Natural killer cell (primary cell): Measurements from ENCODE around the gene THSD7B. TPM values are rescaled to one million over a fixed set of nuclear protein-coding genes. Genes with fewer than 3 reads are reported as not detected.

Experiments
- ATAC-seq, 3 donors: fragments of 150-1000 bp in 2 of 3; fragments of 200-7000 bp in 1 of 3; cut with Tn5 transposase; 1 replicate in 1 of 3; 2 replicates in 2 of 3; pipeline ENCODE4 v1.10.0; 2021; ENCODE audit warnings: mild to moderate bottlenecking in 2 of 3, moderate library complexity in 2 of 3
- DNase-seq, 2 donors: peaks; one replicate each; pipeline versions ENCODE4 v3.0.0 to v3.0.0-alpha.2; 2013 to 2021; ENCODE audit warnings: mixed read lengths in 1 of 2
- H3K27ac ChIP-seq: one replicate; pipeline ENCODE4 v1.5.1; 2013; ENCODE audit warnings: mild to moderate bottlenecking, low read length
- H3K27me3 ChIP-seq: one replicate; pipeline ENCODE4 v1.6.1; 2013; ENCODE audit warnings: low read length; ENCODE audit not compliant: control insufficient read depth, insufficient read depth
- H3K36me3 ChIP-seq: one replicate; pipeline ENCODE4 v1.6.1; 2013; ENCODE audit warnings: low read length; ENCODE audit not compliant: control insufficient read depth, insufficient read depth
- H3K4me1 ChIP-seq: one replicate; pipeline ENCODE4 v1.6.1; 2013; ENCODE audit warnings: low read length; ENCODE audit not compliant: control insufficient read depth, insufficient read depth
- H3K4me3 ChIP-seq: one replicate; pipeline ENCODE4 v1.5.1; 2013; ENCODE audit warnings: low read length
- H3K9me3 ChIP-seq: one replicate; pipeline ENCODE4 v1.6.1; 2013; ENCODE audit warnings: low read length; ENCODE audit not compliant: control insufficient read depth, insufficient read depth
- H3K27ac Mint-ChIP-seq, 2 donors: one replicate each; pipeline ENCODE4 v1.8.0; 2022; ENCODE audit warnings: mild to moderate bottlenecking in 2 of 2, mixed read lengths in 2 of 2, moderate library complexity in 1 of 2
- H3K27me3 Mint-ChIP-seq, 2 donors: one replicate each; pipeline ENCODE4 v1.8.0; 2022; ENCODE audit warnings: low read depth in 2 of 2, mixed read lengths in 2 of 2
- H3K36me3 Mint-ChIP-seq: one replicate; pipeline ENCODE4 v1.8.0; 2022; ENCODE audit warnings: mixed read lengths
- H3K4me1 Mint-ChIP-seq, 2 donors: one replicate each; pipeline ENCODE4 v1.8.0; 2022; ENCODE audit warnings: mixed read lengths in 2 of 2
- H3K4me3 Mint-ChIP-seq: one replicate; pipeline ENCODE4 v1.8.0; 2022; ENCODE audit warnings: mild to moderate bottlenecking, moderate library complexity, mixed read lengths
- H3K9me3 Mint-ChIP-seq, 2 donors: one replicate each; pipeline ENCODE4 v1.8.0; 2022; ENCODE audit warnings: mixed read lengths in 2 of 2
- WGBS: methylation state at CpG from one replicate; pipeline ENCODE4 v1.1.7; 2013; ENCODE audit warnings: missing lambda C conversion rate; ENCODE audit not compliant: insufficient coverage; 5-methylcytosine and 5-hydroxymethylcytosine counted together
- intact Hi-C: fragments of 100-400 bp; cut with micrococcal nuclease; formaldehyde crosslinking; loops from one replicate; pipeline ENCODE4 v1.14.2; 2022
- total RNA-seq, 4 donors: library from RNA; stranded (reverse); fragments of 120-200 nt in 1 of 4; gene quantifications; one replicate each; pipeline versions ENCODE4 v1.2.3 to v1.2.4, GENCODE V29; 2013 to 2022
- TF ChIP-seq, protein P1 (sequence below): fragments of 200-600 bp; IDR thresholded peaks from one replicate; pipeline ENCODE4 v1.8.0; 2022; ENCODE audit warnings: antibody characterized with exemption

The THSD7B gene
- total RNA-seq, 3 donors from 2014 or later (not counting 1 experiment from before 2014, with no cell fraction given): not detected

DNA sequence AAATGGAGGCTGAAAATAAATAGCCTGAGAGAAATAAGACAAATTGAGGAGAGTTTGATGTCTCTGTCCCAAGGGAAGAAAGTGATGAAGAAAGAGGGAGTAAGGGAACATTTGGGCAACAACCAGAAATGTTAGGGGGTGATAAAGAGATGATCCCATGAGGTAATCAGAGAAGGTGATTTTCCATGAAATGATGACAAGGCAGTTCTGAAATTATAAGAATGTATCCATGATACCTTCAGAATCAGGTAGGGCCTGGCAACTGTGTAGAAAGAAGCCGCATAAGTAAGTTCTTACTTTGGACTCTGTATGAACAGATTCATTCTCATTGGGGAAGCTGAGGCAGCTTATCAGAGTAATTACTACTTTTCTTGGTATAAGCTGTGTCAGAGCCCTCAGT is 106.1 kb downstream of the THSD7B start:
- H3K4me3 Mint-ChIP-seq: no peak overlapping the region
- H3K27ac Mint-ChIP-seq: no peak overlapping the region
- H3K4me1 ChIP-seq: no peaks in the 10 kb centered on the region
- TF ChIP-seq, protein P1, sequence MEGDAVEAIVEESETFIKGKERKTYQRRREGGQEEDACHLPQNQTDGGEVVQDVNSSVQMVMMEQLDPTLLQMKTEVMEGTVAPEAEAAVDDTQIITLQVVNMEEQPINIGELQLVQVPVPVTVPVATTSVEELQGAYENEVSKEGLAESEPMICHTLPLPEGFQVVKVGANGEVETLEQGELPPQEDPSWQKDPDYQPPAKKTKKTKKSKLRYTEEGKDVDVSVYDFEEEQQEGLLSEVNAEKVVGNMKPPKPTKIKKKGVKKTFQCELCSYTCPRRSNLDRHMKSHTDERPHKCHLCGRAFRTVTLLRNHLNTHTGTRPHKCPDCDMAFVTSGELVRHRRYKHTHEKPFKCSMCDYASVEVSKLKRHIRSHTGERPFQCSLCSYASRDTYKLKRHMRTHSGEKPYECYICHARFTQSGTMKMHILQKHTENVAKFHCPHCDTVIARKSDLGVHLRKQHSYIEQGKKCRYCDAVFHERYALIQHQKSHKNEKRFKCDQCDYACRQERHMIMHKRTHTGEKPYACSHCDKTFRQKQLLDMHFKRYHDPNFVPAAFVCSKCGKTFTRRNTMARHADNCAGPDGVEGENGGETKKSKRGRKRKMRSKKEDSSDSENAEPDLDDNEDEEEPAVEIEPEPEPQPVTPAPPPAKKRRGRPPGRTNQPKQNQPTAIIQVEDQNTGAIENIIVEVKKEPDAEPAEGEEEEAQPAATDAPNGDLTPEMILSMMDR: no peak
- no peaks in the 10 kb centered on the region for H3K27me3 ChIP-seq
- H3K36me3 ChIP-seq: no peaks in the 10 kb centered on the region
- H3K4me1 Mint-ChIP-seq: no peaks in the 10 kb centered on the region
- H3K9me3 Mint-ChIP-seq: peaks cover 4 to 10% of the 10 kb centered on the region in 2 donors
- WGBS: 100% methylated on average over 1 of the region's 1 CpG
- no peak overlapping the region for H3K27ac ChIP-seq
- DNase-seq (no peak), ATAC-seq (no peak)
- no peaks in the 10 kb centered on the region for H3K9me3 ChIP-seq
- no peaks in the 10 kb centered on the region for H3K27me3 Mint-ChIP-seq
- H3K4me3 ChIP-seq: no peak overlapping the region
- intact Hi-C loops: no loop called here
- H3K36me3 Mint-ChIP-seq: no peaks in the 10 kb centered on the region

DNA sequence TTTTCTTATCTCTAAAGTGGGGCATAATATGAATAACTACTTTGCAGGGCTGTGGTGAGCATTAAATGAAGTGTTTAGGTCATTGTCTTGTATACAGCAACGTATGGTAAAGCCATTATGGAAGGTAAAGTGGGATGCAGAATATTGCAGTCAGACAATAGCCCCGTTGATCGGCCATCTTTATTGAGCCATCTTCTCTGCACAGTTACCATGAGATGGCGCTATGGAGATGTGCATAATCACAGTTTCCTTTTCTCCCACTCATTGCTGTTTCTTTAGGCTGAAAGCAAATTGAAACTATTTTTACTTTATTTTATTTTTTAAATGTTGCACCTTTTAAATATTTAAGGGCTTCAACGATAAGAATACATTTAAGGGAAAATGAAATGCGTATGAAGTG is 108.9 kb downstream of the THSD7B start:
- no peak for ATAC-seq
- Histone ChIP-seq H3K27me3 (no peaks in the 10 kb centered on the region), H3K4me3 (no peak overlapping the region), H3K27ac (no peak overlapping the region), H3K4me1 (no peaks in the 10 kb centered on the region), H3K36me3 (no peaks in the 10 kb centered on the region), H3K9me3 (no peaks in the 10 kb centered on the region)
- Mint-ChIP-seq H3K27ac (no peak overlapping the region), H3K4me1 (no peaks in the 10 kb centered on the region), H3K9me3 (peaks cover 4 to 10% of the 10 kb centered on the region in 2 donors), H3K4me3 (no peak overlapping the region), H3K36me3 (no peaks in the 10 kb centered on the region), H3K27me3 (no peaks in the 10 kb centered on the region)
- DNase-seq: no peak
- WGBS: 74% methylated on average over 5 of the region's 6 CpGs
- intact Hi-C loops: no loop called here
- TF ChIP-seq, protein P1: no peak

DNA sequence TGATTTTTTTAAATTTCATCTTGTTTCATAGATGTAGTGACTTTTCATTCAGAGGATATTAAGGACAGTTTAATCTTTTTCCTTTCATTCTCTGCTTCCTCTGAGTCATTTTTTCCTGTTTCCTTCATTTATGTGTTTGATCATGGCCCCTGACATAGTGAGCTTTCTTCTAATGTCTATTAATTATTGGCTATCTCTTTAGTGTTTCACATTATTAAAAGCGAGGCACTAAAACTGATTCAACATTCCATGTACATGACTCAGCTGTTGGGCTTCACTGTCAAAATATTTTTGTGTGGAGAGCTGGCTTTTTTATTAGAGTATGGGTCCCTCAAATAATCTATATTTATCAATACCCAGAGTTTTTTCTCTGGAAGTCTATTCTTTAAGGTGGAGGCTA is 125.8 kb downstream of the THSD7B start:
- H3K4me1 ChIP-seq: no peaks in the 10 kb centered on the region
- TF ChIP-seq, protein P1: no peak
- peaks cover 6 to 8% of the 10 kb centered on the region in 2 donors for H3K9me3 Mint-ChIP-seq
- no peaks in the 10 kb centered on the region for H3K36me3 Mint-ChIP-seq
- H3K4me3 ChIP-seq: no peak overlapping the region
- ATAC-seq (no peak), DNase-seq (no peak)
- no CpG with 5 or more reads among the region's 1 CpG for WGBS
- no peaks in the 10 kb centered on the region for H3K27me3 ChIP-seq
- no peaks in the 10 kb centered on the region for H3K27me3 Mint-ChIP-seq
- H3K36me3 ChIP-seq: no peaks in the 10 kb centered on the region
- H3K9me3 ChIP-seq: no peaks in the 10 kb centered on the region
- intact Hi-C loops: no loop called here
- no peak overlapping the region for H3K27ac Mint-ChIP-seq
- H3K27ac ChIP-seq: no peak overlapping the region
- no peaks in the 10 kb centered on the region for H3K4me1 Mint-ChIP-seq
- H3K4me3 Mint-ChIP-seq: no peak overlapping the region

DNA sequence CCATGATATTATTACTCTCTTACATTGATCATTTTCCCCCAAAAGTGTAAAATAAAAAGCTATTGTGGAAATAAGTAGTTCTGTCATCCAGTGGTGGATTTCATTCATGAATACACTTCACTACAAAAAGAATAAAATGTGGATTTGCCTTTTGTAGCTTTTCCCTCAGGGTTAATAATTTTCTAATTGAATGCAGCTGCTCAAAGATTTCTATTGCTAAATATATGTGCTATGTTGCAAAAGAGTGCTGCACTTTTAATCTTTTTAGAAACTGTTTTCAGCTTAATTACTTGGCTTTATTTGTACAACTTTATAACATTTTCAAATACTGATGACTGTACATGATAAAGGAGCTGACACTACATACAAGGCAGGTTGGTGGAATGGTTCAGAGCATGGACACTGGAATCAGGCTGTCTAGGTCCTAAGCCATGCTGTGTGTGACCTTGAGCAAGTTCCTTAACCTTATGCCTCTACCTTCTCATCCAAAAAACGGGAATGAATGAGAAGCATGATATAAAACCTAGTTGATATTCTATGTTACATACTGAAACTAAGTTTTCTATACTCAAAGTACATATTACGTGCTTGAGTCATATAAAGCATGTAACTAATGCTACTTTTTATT is 128.8 kb downstream of the THSD7B start:
- Mint-ChIP-seq H3K9me3 (peaks cover 5% of the 10 kb centered on the region in 2 donors), H3K27me3 (no peaks in the 10 kb centered on the region), H3K4me3 (no peak overlapping the region), H3K4me1 (no peaks in the 10 kb centered on the region), H3K27ac (no peak overlapping the region), H3K36me3 (no peaks in the 10 kb centered on the region)
- DNase-seq: no peak
- WGBS: no CpG with 5 or more reads among the region's 2 CpGs
- Histone ChIP-seq H3K27ac (no peak overlapping the region), H3K4me1 (no peaks in the 10 kb centered on the region), H3K4me3 (no peak overlapping the region), H3K27me3 (no peaks in the 10 kb centered on the region), H3K36me3 (no peaks in the 10 kb centered on the region), H3K9me3 (peaks cover 2% of the 10 kb centered on the region)
- no peak for ATAC-seq
- intact Hi-C loops: no loop called here
- TF ChIP-seq, protein P1: no peak
